K562 (cell line): Measurements from ENCODE around the gene TNFSF4. TPM values are rescaled to one million over a fixed set of nuclear protein-coding genes. Genes with fewer than 3 reads are reported as not detected.

Experiments
- ATAC-seq: fragments of 200-7000 bp; cut with Tn5 transposase; 3 replicates; pipeline ENCODE4 v1.9.1; 2020; ENCODE audit warnings: moderate library complexity
- BruUV-seq: library from RNA; stranded (reverse); fragments of 400-500 nt; replicated peaks from 2 replicates; lab custom pipeline; 2021; lab: Mats Ljungman, UMichigan
- CTCF ChIA-PET: fragments of 300-600 bp; formaldehyde crosslinking; extraction: SDS; loops from one replicate; lab custom pipeline; 2021; ENCODE audit warnings: low intra/inter-chr PET ratio; lab: Yijun Ruan, JAX
- POLR2A ChIA-PET: fragments of 300-600, 350-650 bp; sonication (Branson Sonifier 250); formaldehyde crosslinking; extraction: SDS; loops from one replicate; lab custom pipeline; 2021; ENCODE audit warnings: antibody characterized with exemption, inconsistent platforms; lab: Yijun Ruan, JAX
- DNase-seq, 4 experiments: peaks; one replicate each; pipeline versions ENCODE4 v3.0.0 to v3.0.0-alpha.2; 2011 to 2018; ENCODE audit warnings: low spot score in 3 of 4, mixed read lengths in 3 of 4; ENCODE audit errors: extremely low read depth in 1 of 4
- FAIRE-seq: peaks from 2 replicates; lab custom pipeline; 2011; peaks lifted over from hg19 to GRCh38; lab: Jason Lieb, UNC
- H2AFZ ChIP-seq: 2 replicates; pipeline ENCODE4 v1.6.0; 2011; ENCODE audit warnings: low read depth, low read length, control low read depth, inconsistent platforms
- H3K27ac ChIP-seq: fragments of 200-600 bp; 3 replicates; pipeline ENCODE4 v1.8.0; 2011; ENCODE audit warnings: low read depth, mild to moderate bottlenecking, control low read depth, inconsistent platforms, low read length, moderate library complexity, mixed read lengths; ENCODE audit errors: extremely low read depth
- H3K27me3 ChIP-seq, 2 experiments: fragments of 300-600 bp in 1 of 2; 2 replicates in 1 of 2; 3 replicates in 1 of 2; pipeline versions ENCODE4 v1.6.0 to v1.8.0; 2011; ENCODE audit warnings: inconsistent platforms in 2 of 2, low read length in 2 of 2, mild to moderate bottlenecking in 1 of 2, mixed read lengths in 1 of 2, moderate library complexity in 1 of 2; ENCODE audit not compliant: control insufficient read depth in 2 of 2, insufficient read depth in 2 of 2
- H3K36me3 ChIP-seq: fragments of 300-600 bp; 3 replicates; pipeline ENCODE4 v1.8.0; 2011; ENCODE audit warnings: mild to moderate bottlenecking, low read length, inconsistent platforms; ENCODE audit not compliant: control insufficient read depth, insufficient read depth
- H3K4me1 ChIP-seq, 2 experiments: fragments of 200-600 bp in 1 of 2; replicated peaks in 1 of 2; 2 replicates in 1 of 2; 3 replicates in 1 of 2; pipeline versions ENCODE4 v1.5.1 to v1.8.0; 2011; ENCODE audit warnings: inconsistent platforms in 2 of 2, low read length in 2 of 2, mild to moderate bottlenecking in 1 of 2, mixed read lengths in 1 of 2, moderate library complexity in 1 of 2; ENCODE audit not compliant: control insufficient read depth in 2 of 2, insufficient read depth in 2 of 2
- H3K4me2 ChIP-seq: 2 replicates; pipeline ENCODE4 v1.6.1; 2011; ENCODE audit warnings: low read length, control low read depth, inconsistent platforms, mixed read lengths; ENCODE audit not compliant: insufficient read depth
- H3K4me3 ChIP-seq: fragments of 200-600 bp; sonication (generic), shearing (Covaris generic); 2 replicates; pipeline ENCODE4 v1.5.1; 2016; ENCODE audit warnings: control low read depth, inconsistent platforms
- H3K79me2 ChIP-seq: fragments of 200-600 bp; 3 replicates; pipeline ENCODE4 v1.8.0; 2011; ENCODE audit warnings: low read length, inconsistent platforms; ENCODE audit not compliant: control insufficient read depth, insufficient read depth
- H3K9ac ChIP-seq, 2 experiments: 2 replicates each; pipeline versions ENCODE4 v1.6.0 to v1.6.1; 2011; ENCODE audit warnings: low read depth in 2 of 2, low read length in 2 of 2, control low read depth in 1 of 2, inconsistent platforms in 1 of 2, mild to moderate bottlenecking in 1 of 2, mixed read lengths in 1 of 2; ENCODE audit not compliant: insufficient read depth in 1 of 2
- H3K9me1 ChIP-seq: one replicate; pipeline ENCODE4 v1.6.0; 2011; ENCODE audit warnings: inconsistent platforms, mild to moderate bottlenecking, low read length, moderate library complexity; ENCODE audit not compliant: control insufficient read depth, insufficient read depth
- H3K9me3 ChIP-seq: replicated peaks from 2 replicates; pipeline ENCODE4 v1.5.1; 2011; ENCODE audit warnings: low read depth, low read length, inconsistent platforms; ENCODE audit not compliant: control insufficient read depth, insufficient read depth
- H4K20me1 ChIP-seq: replicated peaks from 2 replicates; pipeline ENCODE4 v1.6.1; 2011; ENCODE audit warnings: low read length, inconsistent platforms, mixed read lengths; ENCODE audit not compliant: control insufficient read depth, insufficient read depth
- BHLHE40 ChIP-seq: IDR thresholded peaks from 2 replicates; pipeline ENCODE4 v1.6.1; 2011; ENCODE audit warnings: low read length, improper control_type of control experiment
- ELF2 ChIP-seq: fragments of 250-450 bp; sonication (Bioruptor Pico); IDR thresholded peaks from 2 replicates; pipeline ENCODE4 v1.5.0; 2021; ENCODE audit warnings: mild to moderate bottlenecking
- MCM3 ChIP-seq: fragments of 450-650 bp; IDR thresholded peaks from 2 replicates; pipeline ENCODE4 v1.6.1; 2016
- MTA3 ChIP-seq: fragments of 450-650 bp; formaldehyde crosslinking; IDR thresholded peaks from 2 replicates; pipeline ENCODE4 v1.6.1; 2017; ENCODE audit warnings: mild to moderate bottlenecking, borderline replicate concordance
- STAG1 ChIP-seq: sonication (generic); formaldehyde crosslinking; IDR thresholded peaks from 2 replicates; pipeline ENCODE4 v1.5.0; 2020; ENCODE audit warnings: missing genetic modification reagents, borderline replicate concordance
- XRCC5 ChIP-seq: fragments of 200-400 bp; formaldehyde crosslinking; IDR thresholded peaks from 2 replicates; pipeline ENCODE4 v1.6.1; 2017; ENCODE audit warnings: low read depth, mild to moderate bottlenecking, low read length
- ZNF311 ChIP-seq: fragments of 250-450 bp; sonication (Bioruptor Pico); IDR thresholded peaks from 2 replicates; pipeline ENCODE4 v1.4.0; 2020; ENCODE audit warnings: mild to moderate bottlenecking, moderate library complexity
- ZNF644 ChIP-seq: fragments of 200-800 bp; sonication (Bioruptor generic); IDR thresholded peaks from 2 replicates; pipeline ENCODE4 v1.6.1; 2016; ENCODE audit warnings: low read depth, missing genetic modification characterization, missing compliant biosample characterization
- WGBS: fragments of 100-300 bp; shearing (Covaris generic); methylation state at CpG from one replicate; pipeline ENCODE4 v1.1.6; 2016; ENCODE audit warnings: low coverage, mixed read lengths; ENCODE audit not compliant: insufficient coverage; ENCODE audit errors: missing lambda C conversion rate; 5-methylcytosine and 5-hydroxymethylcytosine counted together
- in situ Hi-C: fragments of 300-500 bp; cut with MboI; formaldehyde crosslinking; loops from 4 replicates; pipeline ENCODE4 v1.15.0; 2018; ENCODE audit warnings: inconsistent platforms, mixed read lengths
- intact Hi-C: fragments of 100-400 bp; cut with micrococcal nuclease; formaldehyde crosslinking; loops from 2 replicates; pipeline ENCODE4 v1.14.2; 2022
- polyA plus RNA-seq, 8 experiments: library from polyadenylated mRNA; depleted of rRNA in 4 of 8; stranded (reverse) in 5 of 8; unstranded in 3 of 8; fragments of >200 nt; fragmentation: Nextera tagmentation in 2 of 8; fragmentation: Illumina TruSeq in 1 of 8; extraction: Ambion mirVana in 2 of 8; extraction: Trizol in 1 of 8; gene quantifications; 2 replicates each; pipeline versions ENCODE4 v1.2.1 to v1.2.3, GENCODE V29; 2011 to 2014; ENCODE audit warnings: inconsistent platforms in 1 of 8, missing spikeins in 1 of 8
- total RNA-seq, 7 experiments: library from RNA; depleted of rRNA in 6 of 7; stranded (reverse); fragments of >200 nt in 6 of 7; fragmentation: Illumina TruSeq in 2 of 7; extraction: Trizol in 2 of 7; gene quantifications; 2 replicates each; pipeline versions ENCODE4 v1.2.1 to v1.2.3, GENCODE V29; 2011 to 2021; ENCODE audit warnings: low replicate concordance in 1 of 7
- TF ChIP-seq, protein P1 (sequence below): fragments of 450-650 bp; IDR thresholded peaks from 2 replicates; pipeline ENCODE4 v1.6.1; 2016; ENCODE audit warnings: missing biosample characterization, missing genetic modification characterization
- TF ChIP-seq, protein P2 (sequence below): sonication (generic); formaldehyde crosslinking; IDR thresholded peaks from 2 replicates; pipeline ENCODE4 v1.8.0; 2022; ENCODE audit warnings: mild to moderate bottlenecking, missing genetic modification reagents
- TF ChIP-seq, protein P3 (sequence below), 3 experiments: fragments of 200-800 bp in 1 of 3; sonication (Bioruptor generic) in 1 of 3; sonication (generic) in 1 of 3; formaldehyde crosslinking in 1 of 3; IDR thresholded peaks; 2 replicates each; pipeline versions ENCODE4 v1.6.1 to v1.8.0; 2016 to 2022; ENCODE audit warnings: mild to moderate bottlenecking in 2 of 3, missing compliant biosample characterization in 2 of 3, missing genetic modification characterization in 2 of 3, missing genetic modification reagents in 1 of 3
- TF ChIP-seq, protein P4 (sequence below), 2 experiments: fragments of 150-350 bp in 1 of 2; IDR thresholded peaks; 2 replicates each; pipeline ENCODE4 v1.6.1; 2012 to 2016; ENCODE audit warnings: low read depth in 2 of 2, low read length in 2 of 2, mild to moderate bottlenecking in 1 of 2, moderate library complexity in 1 of 2

TNFSF4 gene
- total and polyA plus RNA-seq, 9 of the 15 experiments (the other 6 are each of a cell fraction or from before 2014, with no cell fraction given) = 0.08 to 0.23 (median 0.15) TPM; not detected in 1

DNA sequence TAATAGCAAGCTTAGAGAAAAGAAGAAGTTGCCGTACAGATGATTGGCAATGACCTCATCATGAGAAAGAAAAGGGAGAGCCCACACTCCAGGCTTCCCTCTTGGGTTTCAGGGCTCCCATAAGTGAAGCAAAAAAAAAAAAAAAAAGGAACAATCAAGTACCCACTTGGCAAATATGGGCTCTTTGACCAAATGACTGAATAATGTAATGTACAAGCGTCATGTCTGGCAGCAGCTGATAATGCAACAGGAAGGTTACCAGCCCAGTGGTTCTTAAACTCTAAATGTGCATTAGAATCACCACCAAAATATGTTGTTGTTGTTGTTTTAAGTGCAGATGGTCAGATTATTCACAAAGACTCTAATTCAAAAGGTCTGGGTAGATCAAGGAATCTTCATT, 13.5 kb downstream of the TNFSF4 start:
- Histone ChIP-seq H3K9me3 (no peaks in the 10 kb centered on the region), H3K27ac (no peak overlapping the region), H3K4me2 (no peak overlapping the region), H3K36me3 (no peaks in the 10 kb centered on the region), H3K9ac (no peak overlapping the region), H3K4me3 (no peak overlapping the region), H3K4me1 (no peaks in the 10 kb centered on the region), H2AFZ (no peak overlapping the region), H3K79me2 (no peaks in the 10 kb centered on the region), H4K20me1 (no peaks in the 10 kb centered on the region), H3K27me3 (0 out of 5 replicates have a peak, but pooled peaks cover 0 to 1% of the 10 kb centered on the region in 2 experiments), H3K9me1 (no peaks in the 10 kb centered on the region)
- ChIA-PET POLR2A (interaction anchor here (1.0 kb wide), 1 partner anchor 375 kb away, joined by 3 read pairs; no protein-coding TSS in a partner anchor), CTCF (interaction anchor here (0.7 kb wide), 1 partner anchor 199 kb away, joined by 4 read pairs; no protein-coding TSS in a partner anchor)
- BruUV-seq = no TSS peak
- in situ Hi-C loops = no loop called here
- ATAC-seq (no peak), FAIRE-seq (no peak), DNase-seq (no peak)
- intact Hi-C loops = no loop called here
- 0% methylated on average over 2 of the region's 2 CpGs for WGBS
- no peak for TF ChIP-seq MTA3
- no peak for TF ChIP-seq ZNF644
- TF ChIP-seq, protein P1, sequence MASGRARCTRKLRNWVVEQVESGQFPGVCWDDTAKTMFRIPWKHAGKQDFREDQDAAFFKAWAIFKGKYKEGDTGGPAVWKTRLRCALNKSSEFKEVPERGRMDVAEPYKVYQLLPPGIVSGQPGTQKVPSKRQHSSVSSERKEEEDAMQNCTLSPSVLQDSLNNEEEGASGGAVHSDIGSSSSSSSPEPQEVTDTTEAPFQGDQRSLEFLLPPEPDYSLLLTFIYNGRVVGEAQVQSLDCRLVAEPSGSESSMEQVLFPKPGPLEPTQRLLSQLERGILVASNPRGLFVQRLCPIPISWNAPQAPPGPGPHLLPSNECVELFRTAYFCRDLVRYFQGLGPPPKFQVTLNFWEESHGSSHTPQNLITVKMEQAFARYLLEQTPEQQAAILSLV (tag) = no peak
- TF ChIP-seq, protein P2, sequence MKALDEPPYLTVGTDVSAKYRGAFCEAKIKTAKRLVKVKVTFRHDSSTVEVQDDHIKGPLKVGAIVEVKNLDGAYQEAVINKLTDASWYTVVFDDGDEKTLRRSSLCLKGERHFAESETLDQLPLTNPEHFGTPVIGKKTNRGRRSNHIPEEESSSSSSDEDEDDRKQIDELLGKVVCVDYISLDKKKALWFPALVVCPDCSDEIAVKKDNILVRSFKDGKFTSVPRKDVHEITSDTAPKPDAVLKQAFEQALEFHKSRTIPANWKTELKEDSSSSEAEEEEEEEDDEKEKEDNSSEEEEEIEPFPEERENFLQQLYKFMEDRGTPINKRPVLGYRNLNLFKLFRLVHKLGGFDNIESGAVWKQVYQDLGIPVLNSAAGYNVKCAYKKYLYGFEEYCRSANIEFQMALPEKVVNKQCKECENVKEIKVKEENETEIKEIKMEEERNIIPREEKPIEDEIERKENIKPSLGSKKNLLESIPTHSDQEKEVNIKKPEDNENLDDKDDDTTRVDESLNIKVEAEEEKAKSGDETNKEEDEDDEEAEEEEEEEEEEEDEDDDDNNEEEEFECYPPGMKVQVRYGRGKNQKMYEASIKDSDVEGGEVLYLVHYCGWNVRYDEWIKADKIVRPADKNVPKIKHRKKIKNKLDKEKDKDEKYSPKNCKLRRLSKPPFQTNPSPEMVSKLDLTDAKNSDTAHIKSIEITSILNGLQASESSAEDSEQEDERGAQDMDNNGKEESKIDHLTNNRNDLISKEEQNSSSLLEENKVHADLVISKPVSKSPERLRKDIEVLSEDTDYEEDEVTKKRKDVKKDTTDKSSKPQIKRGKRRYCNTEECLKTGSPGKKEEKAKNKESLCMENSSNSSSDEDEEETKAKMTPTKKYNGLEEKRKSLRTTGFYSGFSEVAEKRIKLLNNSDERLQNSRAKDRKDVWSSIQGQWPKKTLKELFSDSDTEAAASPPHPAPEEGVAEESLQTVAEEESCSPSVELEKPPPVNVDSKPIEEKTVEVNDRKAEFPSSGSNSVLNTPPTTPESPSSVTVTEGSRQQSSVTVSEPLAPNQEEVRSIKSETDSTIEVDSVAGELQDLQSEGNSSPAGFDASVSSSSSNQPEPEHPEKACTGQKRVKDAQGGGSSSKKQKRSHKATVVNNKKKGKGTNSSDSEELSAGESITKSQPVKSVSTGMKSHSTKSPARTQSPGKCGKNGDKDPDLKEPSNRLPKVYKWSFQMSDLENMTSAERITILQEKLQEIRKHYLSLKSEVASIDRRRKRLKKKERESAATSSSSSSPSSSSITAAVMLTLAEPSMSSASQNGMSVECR (CRISPR knock-in tag) = no peak
- no peak for TF ChIP-seq ELF2 (CRISPR knock-in tag)
- no peak for TF ChIP-seq BHLHE40
- no peak for TF ChIP-seq ZNF311 (CRISPR knock-in tag)
- TF ChIP-seq, protein P3, sequence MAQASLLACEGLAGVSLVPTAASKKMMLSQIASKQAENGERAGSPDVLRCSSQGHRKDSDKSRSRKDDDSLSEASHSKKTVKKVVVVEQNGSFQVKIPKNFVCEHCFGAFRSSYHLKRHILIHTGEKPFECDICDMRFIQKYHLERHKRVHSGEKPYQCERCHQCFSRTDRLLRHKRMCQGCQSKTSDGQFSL (CRISPR knock-in tag; IDR thresholded peaks at IDR 0.05) = no peak
- TF ChIP-seq, protein P3 (tag; IDR thresholded peaks at IDR 0.05) = no peak
- no peak for TF ChIP-seq STAG1 (CRISPR knock-in tag)
- TF ChIP-seq MCM3 = no peak
- TF ChIP-seq XRCC5 = no peak
- TF ChIP-seq, protein P4, sequence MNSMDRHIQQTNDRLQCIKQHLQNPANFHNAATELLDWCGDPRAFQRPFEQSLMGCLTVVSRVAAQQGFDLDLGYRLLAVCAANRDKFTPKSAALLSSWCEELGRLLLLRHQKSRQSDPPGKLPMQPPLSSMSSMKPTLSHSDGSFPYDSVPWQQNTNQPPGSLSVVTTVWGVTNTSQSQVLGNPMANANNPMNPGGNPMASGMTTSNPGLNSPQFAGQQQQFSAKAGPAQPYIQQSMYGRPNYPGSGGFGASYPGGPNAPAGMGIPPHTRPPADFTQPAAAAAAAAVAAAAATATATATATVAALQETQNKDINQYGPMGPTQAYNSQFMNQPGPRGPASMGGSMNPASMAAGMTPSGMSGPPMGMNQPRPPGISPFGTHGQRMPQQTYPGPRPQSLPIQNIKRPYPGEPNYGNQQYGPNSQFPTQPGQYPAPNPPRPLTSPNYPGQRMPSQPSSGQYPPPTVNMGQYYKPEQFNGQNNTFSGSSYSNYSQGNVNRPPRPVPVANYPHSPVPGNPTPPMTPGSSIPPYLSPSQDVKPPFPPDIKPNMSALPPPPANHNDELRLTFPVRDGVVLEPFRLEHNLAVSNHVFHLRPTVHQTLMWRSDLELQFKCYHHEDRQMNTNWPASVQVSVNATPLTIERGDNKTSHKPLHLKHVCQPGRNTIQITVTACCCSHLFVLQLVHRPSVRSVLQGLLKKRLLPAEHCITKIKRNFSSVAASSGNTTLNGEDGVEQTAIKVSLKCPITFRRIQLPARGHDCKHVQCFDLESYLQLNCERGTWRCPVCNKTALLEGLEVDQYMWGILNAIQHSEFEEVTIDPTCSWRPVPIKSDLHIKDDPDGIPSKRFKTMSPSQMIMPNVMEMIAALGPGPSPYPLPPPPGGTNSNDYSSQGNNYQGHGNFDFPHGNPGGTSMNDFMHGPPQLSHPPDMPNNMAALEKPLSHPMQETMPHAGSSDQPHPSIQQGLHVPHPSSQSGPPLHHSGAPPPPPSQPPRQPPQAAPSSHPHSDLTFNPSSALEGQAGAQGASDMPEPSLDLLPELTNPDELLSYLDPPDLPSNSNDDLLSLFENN (IDR thresholded peaks at IDR 0.05; ENCODE audit: low read depth in 2 of 2, low read length in 2 of 2) = no peak
